TTC549 (cell line): ENCODE results near the gene PDS5A.
"Not testable (repeated sequence)": the region's sequence is repeated elsewhere in the genome, so short reads cannot be mapped to it uniquely, and the experiment has no call there.

Experiments used
- FAIRE-seq: peaks from 2 replicates; lab custom pipeline; 2012; peaks lifted over from hg19 to GRCh38; lab: Jason Lieb, UNC

PDS5A gene

DNA sequence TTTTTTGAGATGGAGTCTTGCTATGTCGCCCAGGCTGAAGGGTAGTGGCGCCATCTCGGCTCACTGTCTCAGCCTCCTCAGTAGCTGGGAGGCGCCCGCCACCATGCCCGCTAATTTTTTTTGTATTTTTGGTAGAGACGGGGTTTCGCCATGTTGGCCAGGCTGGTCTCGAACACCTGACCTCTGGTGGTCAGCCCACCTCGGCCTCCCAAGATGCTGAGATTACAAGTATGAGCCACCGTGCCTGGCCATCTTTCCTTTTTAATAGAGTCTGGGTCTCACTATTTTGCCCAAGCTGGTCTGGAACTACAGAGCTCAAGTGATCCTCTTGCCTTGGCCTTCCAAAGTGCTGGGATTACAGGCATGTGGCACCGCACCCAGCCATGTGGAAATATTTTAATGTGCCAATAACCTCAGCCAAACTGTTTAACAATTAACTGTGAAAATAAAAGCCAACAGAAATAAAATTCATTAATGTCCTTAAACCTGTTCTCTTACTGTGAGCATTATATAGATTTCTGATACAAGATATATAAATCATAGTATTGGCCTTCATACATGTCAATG, 16.3 kb downstream of the PDS5A start:
- FAIRE-seq: no peak

DNA sequence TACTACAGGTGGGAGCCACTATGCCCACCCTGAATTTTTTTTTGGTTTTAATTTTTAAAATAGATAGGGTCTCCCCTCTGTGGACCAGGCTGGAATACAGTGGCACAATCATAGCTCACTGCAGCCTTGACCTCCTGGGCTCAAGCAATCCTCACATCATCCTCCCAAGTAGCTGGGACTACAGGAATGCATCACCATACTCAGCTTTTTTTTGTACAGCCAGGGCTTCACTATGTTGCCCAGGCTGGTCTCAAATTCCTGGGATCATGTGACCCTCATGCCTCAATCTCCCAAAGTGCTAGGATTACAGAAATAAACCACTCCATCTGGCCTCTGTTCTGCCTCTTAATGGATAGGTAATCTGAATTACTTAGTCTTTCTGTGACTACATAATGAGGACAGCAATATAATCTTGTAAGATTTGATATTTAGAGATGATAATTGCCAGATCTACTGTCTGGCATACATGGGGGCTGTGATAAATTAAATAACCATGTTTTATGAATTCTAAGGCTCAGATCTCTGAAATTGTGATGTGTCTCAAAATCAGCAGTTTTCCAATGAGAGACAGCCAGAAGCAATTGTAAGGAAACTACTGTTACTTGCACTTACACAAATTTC, 26.7 kb downstream of the PDS5A start:
- FAIRE-seq: no peak

DNA sequence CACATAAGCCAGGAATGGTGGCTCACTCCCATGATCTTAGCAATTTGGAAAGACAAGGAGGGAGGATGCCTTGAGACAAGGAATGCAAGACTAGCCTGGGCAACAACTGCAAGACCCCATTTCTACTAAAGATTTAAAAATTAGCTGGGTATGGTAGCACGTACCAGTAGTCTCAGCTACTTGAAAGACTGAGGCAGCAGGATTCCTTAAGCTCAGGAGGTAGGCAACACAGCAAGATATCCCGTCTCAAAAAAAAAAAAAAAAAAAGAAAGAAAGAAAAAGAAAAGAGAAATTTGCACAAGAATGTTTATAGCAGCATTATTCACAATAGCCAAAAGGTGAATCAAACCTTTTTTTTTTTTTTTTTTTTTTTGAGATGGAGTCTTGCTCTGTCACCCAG, 29.7 kb downstream of the PDS5A start:
- FAIRE-seq: no peak

DNA sequence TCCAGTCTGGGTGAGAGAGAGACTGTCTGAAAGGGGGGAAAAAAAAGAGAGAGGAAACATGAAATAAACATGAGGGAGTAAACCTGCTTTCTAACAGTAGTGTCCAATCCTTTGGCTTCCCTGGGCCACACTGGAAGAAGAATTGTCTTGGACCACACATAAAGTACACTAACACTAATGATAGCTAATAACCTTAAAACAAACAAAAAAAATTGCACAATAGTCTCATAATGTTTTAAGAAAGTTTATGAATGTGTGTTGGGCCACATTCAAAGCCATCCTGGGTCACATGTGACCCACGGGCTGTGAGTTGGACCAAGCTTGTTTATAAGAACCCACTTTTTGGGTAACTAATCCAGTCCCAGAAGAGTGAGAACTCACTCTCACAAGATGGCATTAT, 30.3 kb downstream of the PDS5A start:
- FAIRE-seq: no peak

DNA sequence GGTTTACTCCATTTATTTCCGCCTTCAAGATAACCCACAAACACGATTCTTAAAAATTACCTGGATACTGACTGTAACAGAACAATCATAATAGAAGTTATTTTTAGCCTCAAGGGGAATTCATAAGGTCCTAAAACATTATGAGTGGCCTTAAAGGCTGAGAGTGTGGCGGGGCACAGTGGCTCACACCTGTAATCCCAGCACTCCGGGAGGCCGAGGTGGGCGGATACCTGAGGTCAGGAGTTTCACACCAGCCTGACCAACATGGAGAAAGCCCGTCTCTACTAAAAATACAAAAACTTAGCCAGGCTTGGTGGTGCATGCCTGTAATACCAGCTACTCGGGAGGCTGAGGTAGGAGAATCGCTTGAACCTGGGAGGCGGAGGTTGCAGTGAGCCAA, 33.5 kb downstream of the PDS5A start:
- not testable (repeated sequence) for FAIRE-seq

DNA sequence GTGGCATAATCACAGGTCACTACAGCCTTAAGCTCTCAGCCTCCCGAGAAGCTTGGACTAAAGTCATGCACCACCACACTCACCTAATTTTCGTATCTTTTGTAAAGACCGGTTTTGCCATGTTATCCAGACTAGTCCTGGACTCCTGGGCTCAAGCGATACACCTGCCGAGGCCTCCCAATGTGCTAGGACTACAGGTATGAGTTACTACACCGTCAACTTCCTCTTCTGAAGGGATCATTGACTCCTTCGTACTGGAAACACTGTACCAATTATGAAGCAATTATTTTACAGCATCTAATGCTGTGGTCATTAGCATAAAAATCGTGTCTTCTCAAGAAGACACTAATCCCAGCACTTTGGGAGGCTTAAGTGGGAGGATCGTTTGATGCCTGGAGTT, 35.2 kb downstream of the PDS5A start:
- no peak for FAIRE-seq

DNA sequence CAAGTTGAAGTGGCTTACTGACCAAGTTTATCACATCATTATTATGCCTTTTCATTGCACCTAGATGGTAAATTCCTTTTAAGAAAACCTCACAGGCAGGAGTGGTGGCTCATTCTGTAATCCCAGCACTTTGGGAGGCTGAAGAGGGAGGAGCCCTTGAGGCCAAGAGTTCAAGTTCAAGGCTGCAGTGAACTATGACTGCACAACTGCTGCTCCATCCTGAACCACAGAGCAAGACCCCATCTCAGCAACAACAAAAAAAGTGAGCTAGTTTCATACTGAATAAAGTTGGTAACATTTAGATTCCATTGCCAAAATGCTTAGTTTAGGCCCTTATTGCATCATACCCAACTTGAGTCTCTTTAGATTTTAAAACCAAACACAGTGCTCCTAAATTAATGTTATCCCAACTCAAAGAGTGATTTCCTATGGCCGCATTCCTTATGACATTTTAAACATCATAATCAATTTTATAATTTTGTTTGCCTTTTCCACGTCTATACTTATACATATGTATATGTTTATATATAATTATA, 36.0 kb downstream of the PDS5A start:
- FAIRE-seq: no peak

DNA sequence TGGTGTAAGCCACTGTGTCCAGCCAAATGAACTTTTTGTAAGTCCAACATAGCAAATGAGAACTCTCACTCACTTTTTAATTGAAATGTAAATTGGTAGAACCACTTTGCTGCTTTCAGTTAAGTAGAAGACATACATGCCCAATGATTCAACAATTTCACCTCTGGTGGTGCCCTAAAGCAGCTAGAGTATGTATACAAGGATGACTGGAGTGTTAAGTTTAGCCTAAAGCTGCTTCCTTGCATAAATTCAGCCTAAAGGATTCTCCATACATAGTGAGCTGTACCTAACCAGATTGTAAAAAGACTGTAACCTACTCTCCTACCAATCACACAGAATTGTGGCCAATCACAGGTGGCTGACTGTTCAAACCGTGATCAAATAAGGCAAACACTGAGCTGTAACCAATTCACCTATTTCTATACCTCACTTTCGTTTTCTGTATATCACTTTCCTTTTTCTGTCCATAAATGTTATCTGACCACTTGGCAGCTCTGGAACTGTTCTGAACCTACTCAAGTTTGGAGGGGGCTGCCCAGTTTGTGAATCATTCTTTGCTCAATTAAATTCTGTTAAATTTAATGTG, 39.9 kb downstream of the PDS5A start:
- no peak for FAIRE-seq

DNA sequence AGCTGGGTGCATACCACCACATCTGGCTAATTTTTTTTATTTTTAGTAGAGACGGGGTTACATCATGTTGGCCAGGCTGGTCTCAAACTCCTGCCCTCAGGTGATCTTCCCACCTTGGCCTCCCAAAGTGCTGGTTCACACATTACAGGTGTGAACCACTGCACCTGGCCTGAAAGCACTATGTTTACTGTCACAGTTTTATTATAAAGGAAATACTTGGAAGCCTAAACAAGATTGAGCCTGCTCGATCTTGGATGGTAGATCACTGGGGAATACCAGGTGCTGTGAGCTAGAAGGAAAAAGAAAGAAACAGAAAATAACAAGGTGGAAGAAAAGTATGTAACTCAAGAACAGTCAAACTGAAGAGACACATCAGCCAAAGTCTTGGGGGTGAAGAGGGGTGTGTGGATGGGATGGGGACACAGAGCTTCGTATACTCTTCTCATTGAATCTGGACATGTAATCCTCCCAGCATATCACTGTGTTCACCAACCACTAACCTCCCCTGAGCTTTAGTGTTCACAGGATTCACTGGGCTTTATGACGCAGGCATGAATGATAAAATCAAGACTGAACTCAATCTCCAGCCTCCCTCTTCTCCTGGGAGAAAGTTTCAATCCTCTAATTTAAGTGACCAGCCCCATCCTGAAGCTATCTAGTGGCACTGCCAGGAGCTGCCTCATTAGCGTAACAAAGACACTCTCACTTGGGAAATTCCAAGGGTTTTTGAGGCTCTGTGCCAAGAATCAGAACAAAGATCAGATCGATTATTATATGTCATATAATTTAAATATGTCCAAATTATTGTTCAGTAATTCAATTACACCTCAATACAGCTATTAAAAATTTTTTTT, 40.9 kb downstream of the PDS5A start:
- no peak for FAIRE-seq

DNA sequence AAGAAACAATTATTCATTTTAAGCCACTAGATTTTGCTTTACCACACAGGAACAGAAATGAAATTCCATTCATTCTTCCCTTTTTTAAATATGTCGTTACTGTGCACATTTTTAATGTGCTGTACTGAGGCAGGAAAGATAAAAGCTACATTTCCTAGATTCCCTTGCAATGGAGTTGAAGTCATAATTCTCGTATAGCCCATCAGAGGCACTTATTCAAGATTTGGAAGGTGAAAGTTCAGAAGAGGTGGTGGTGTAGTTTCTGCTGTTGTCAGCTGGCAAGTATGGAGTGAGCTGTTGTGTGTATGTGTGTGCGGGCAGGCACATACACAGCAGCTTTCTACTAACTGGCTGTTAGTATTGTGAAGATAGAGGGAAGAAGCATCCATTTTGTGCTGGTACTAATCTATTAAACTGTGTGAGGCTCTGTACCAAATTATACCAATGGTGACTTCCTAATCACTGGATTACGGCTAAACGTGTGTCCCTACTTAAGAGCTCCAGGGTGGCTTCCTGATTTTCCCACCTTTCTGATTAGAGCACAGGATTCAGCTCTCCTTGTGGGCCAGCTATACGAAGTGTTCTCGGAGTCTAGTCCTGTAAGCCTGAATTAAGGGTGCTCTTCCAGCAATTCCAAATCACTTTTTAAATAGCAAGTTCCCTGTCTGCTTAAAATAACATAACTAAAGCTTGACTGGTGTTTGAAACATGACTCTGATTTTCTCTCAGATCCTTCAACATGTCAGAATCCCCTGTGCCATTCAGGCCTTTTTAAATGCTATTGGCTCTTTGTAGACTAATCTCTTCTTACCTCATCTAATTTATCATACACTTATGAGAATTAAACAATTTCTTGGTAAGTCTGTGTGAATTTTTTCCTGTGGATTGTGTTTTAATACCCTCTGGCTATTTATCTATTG, 43.8 kb downstream of the PDS5A start:
- no peak for FAIRE-seq

DNA sequence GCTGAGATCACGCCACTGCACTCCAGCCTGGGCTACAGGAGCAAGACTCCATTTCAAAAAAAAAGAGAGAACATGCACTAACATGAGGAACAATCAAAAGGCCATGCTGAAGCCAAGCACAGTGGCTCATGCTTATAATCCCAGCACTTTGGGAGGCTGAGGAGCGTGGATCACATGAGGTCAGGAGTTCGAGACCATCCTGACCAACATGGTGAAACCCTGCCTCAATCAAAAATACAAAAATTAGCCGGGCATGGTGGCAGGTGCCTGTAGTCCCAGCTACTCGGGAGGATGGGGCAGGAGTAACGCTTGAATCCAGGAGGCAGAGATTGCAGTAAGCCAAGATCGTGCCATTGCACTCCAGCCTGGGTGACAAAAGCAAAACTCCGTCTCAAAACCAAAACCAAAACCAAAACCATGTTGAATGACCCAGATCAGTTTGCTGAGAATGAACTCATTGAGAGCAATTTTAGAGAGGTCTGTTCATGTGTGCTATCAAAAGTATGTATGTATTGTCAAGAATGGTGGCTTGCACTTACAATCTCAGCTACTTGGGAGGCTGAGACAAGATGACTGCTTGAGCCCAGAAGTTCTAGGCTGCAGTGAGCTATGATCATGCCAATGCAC, 44.8 kb downstream of the PDS5A start:
- FAIRE-seq: no peak

DNA sequence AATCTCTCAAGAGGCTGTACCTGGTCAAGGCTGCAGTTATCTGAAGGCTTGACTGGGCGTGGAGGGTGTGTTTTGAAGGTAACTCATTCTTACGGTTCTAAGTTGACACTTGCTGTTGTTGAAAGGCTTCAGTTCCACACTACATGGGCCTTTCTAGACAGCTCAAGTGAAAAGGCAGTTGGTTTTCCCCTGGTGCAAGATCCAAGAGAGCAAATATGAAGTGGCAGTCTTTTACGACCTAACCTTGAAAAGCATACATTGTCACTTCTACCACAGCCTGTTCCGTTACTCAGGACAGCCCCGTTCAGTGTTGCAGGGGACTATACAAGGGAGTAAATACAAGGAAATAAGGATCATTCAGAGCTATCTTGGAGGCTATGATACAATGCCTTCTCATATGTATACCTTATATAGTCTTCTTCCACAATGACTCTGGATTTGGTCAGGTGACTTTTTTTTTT, 46.2 kb downstream of the PDS5A start:
- FAIRE-seq: no peak

DNA sequence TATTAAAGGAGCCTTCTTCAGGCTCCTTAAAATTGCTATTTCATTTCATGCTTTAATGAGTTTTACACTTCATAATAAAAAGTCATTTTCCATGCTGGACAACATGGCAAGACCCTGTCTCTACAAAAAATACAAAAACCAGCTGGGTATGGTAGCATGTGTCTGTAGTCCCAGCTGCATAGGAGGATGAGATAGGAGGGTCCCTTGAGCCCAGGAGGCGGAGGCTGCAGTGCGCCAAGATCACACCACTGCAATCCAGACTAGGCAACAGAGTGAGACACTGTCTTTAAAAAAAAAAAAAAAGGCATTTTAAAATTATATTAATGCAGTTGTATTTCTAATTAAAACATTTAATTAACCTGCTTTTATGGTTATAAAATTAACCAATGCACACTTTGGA, 49.2 kb downstream of the PDS5A start:
- FAIRE-seq: no peak

DNA sequence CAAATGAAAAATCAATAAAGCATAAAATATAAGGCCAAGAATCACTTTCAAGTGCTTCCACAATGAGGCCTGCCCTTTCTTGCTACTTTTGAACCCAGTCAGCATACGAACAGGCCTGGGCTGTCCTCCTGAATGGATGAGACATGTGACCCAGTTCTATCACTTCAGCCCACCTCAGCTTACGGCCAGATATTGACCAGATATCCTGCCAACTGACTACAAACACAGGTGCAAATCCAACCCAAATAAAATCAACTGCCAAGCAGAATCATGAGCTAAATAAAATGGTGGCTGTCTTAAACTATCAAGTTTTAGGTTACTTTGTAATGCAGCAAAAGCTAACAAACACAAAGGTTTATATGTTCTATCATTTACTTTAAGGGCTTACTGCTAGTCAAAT, 53.7 kb downstream of the PDS5A start:
- FAIRE-seq: no peak

DNA sequence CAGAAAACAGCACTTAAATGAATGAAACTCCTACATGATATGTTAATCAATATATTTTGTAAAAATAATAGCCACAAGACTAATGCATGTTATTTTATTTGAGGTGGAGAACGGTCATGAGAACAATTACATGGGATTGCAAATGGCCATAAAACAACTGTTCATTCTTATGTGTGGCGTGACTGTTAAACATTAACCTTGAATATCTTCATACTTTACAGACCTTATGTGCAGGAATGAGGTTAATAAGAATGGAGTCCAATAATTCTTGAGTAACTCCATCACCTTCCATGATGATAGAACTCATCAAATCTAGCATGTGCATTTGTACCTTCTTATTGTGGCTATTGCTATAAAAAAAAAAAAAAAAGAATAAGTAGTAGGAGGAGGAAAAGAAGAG, 55.3 kb downstream of the PDS5A start:
- no peak for FAIRE-seq

DNA sequence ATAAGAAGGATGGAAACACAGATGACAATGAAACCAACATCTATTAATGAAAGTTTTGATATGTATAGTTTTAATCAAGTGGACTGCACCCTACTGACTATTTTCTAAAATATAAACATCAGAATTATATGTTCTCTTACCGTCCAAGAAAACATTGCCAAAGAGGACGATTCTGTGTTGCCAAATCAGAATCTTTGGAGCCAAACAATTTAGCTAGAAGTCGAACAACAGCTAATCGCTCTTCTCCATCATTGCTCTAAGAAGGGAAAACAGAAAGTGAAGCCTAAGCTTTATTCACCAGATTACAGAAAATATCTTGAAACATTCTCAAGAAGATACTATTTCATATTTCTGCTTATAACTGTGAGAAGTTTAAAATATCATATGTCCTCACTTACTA, 64.2 kb downstream of the PDS5A start:
- no peak for FAIRE-seq

DNA sequence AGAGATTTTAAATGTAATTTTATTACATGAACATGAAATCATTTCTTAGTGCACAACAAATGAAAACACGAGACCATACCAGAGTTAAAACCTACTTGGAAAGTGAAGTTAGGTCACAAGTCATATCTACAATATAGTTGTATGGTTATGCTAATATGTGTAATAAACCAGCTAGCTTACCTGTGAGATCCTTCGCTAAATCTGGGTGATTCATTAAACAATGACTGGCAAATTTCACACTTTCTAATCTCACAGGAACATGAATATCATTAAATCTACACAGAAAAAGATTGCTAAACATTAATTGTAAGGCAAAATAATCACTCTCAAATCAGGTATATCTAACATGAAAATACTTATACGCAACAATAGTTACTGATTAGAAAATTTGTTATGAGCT, 67.6 kb downstream of the PDS5A start:
- FAIRE-seq: no peak

DNA sequence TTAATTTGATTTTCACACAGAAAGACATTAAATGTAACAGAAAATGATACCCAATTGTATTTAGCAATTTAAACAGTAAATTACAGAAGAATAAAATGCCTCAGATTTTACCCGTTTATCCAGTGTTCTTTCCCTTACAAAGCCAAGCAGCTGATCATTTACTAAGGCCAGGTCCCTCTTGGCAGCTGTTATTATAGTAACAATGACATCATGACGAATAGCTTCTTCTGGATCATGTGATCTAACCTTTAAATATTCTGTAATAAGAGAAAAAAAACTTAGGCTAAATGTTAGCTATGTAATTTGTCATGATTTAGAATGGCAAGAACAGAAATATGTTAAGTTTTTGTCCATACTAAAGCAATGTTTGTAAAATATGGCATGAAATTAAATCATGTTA, 69.4 kb downstream of the PDS5A start:
- FAIRE-seq: no peak

DNA sequence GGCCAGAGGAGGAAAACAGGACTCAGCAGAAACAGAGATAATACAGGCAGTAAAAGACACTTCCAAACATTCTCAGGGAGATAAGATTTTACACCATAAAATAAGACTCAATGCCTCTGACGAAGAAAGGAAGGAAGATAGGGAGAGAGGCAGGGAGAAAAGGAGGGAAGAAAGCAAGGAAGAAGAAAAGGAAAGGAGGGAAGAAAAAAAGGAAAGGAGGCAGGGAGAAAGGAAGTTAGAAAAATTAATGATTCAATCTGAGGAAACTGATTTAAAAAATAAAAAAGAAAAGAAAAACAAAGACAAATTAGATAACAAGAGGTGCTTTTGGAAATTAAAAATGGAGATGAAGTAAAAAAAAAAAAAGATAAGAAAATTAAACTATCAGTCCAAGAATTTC, 72.1 kb downstream of the PDS5A start:
- FAIRE-seq: no peak

DNA sequence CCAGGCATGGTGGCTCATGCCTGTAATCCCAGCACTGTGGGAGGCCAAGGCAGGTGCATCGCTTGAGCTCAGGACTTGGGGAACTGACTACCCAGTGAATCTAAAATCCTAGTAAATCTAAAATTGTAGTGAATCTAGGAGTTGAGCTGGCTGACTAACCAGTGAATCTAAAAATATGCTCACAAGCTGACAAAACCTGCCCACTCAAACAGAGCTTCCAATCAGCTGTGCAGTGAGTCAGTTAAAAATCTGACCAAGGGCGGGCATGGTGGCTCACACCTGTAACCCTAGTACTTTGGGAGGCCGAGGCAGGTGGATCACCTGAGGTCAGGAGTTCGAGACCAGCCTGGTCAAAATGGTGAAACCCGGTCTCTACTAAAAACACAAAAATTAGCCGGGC, 72.7 kb downstream of the PDS5A start:
- not testable (repeated sequence) for FAIRE-seq

DNA sequence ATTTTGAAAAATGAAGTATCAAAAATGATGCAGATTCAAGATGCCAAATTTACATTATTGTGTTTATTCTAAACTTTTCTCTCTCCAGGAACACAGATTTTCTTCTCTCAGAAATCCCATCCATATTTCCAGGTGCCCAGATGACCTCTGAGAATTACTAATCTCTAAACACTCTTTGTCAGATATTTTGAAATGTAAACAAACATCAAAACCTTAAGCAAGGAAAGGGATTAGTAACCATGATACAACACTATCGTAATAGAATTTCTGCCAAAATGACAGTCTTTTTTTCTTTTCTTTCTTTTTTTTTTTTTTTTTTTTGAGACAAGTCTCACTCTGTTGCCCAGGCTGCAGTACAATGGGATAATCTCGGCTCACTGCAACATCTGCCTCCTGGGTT, 76.7 kb downstream of the PDS5A start:
- no peak for FAIRE-seq
